Skeletal muscle tissue (tissue), 4 donors: ENCODE data around the gene ESRRB. TPM values are rescaled to one million over a fixed set of nuclear protein-coding genes. Genes with fewer than 3 reads are reported as not detected.

Experiments
- H3K27ac ChIP-seq: one replicate; pipeline ENCODE4 v1.7.0; 2013; ENCODE audit warnings: mild to moderate bottlenecking, low read depth, low read length, inconsistent platforms
- H3K27me3 ChIP-seq, 3 donors: one replicate each; pipeline ENCODE4 v1.7.0; 2013; ENCODE audit warnings: low read length in 3 of 3; ENCODE audit not compliant: control insufficient read depth in 3 of 3, insufficient read depth in 3 of 3
- H3K36me3 ChIP-seq, 3 donors: one replicate each; pipeline ENCODE4 v1.7.0; 2013; ENCODE audit warnings: low read length in 3 of 3; ENCODE audit not compliant: control insufficient read depth in 3 of 3, insufficient read depth in 3 of 3
- H3K4me1 ChIP-seq, 3 donors: one replicate each; pipeline ENCODE4 v1.7.0; 2013; ENCODE audit warnings: low read length in 3 of 3, mild to moderate bottlenecking in 3 of 3; ENCODE audit not compliant: control insufficient read depth in 3 of 3, insufficient read depth in 3 of 3
- H3K4me3 ChIP-seq, 3 donors: one replicate each; pipeline ENCODE4 v1.7.0; 2013; ENCODE audit warnings: low read length in 3 of 3
- H3K9ac ChIP-seq, 3 donors: one replicate each; pipeline ENCODE4 v1.7.0; 2013; ENCODE audit warnings: low read length in 3 of 3, mild to moderate bottlenecking in 3 of 3, moderate library complexity in 2 of 3, low read depth in 1 of 3
- H3K9me3 ChIP-seq, 3 donors: one replicate each; pipeline ENCODE4 v1.7.0; 2013; ENCODE audit warnings: low read length in 3 of 3; ENCODE audit not compliant: control insufficient read depth in 3 of 3
- total RNA-seq: library from RNA; depleted of rRNA; stranded (reverse); fragments of >200 nt; gene quantifications from one replicate; pipeline ENCODE4 v1.2.3, GENCODE V29; 2014
- donor health status: Osteomylitis.

ESRRB gene
- total RNA-seq, 1 donor from 2014 or later, result 1.6 TPM

DNA sequence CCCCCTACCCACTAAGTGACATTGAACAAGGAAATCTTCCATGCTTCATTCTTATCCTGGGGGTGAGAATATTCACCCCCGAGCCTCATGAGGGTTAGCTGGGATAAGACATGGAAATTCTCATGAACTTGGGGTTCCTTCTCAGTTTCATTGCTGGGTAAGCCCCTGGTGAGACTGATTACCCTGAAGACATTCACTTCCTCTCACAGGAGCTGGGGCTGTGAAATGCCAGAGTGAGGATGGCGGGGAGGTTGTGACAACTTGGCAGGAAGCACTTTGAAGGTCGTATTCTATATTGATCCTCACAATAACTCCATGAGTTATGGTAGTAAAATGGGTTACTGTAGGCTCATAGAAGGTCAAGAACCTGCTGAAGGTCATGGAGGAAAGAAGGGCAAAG is 43.5 kb downstream of the ESRRB start:
- Histone ChIP-seq H3K27ac (no peak overlapping the region), H3K9ac (no peak overlapping the region), H3K4me1 (no peaks in the 10 kb centered on the region), H3K36me3 (no peaks in the 10 kb centered on the region), H3K9me3 (no peaks in the 10 kb centered on the region), H3K27me3 (no peaks in the 10 kb centered on the region), H3K4me3 (no peak overlapping the region)

DNA sequence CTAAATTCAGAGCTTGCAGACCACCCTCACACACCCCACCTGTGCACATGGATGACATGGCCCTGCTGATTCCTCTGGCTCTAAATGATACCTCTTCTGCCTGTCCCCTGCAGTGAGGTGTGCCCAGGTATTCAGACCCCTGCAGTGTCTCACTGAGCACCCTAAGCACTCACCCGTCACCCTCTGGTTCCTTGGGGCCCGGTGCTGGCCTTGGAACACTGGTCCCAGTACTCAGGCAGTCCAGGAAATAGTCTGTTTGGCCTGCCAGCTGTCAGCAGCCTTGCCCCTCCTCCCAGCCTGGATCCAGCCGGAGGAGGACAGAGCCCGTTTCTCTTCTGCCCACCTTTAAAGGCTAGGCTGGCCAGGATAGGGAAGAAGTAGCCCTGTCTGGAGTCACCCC is 44.9 kb downstream of the ESRRB start:
- Histone ChIP-seq H3K27me3 (no peaks in the 10 kb centered on the region), H3K27ac (no peak overlapping the region), H3K36me3 (no peaks in the 10 kb centered on the region), H3K4me3 (no peak overlapping the region), H3K4me1 (no peaks in the 10 kb centered on the region), H3K9ac (no peak overlapping the region), H3K9me3 (no peaks in the 10 kb centered on the region)

DNA sequence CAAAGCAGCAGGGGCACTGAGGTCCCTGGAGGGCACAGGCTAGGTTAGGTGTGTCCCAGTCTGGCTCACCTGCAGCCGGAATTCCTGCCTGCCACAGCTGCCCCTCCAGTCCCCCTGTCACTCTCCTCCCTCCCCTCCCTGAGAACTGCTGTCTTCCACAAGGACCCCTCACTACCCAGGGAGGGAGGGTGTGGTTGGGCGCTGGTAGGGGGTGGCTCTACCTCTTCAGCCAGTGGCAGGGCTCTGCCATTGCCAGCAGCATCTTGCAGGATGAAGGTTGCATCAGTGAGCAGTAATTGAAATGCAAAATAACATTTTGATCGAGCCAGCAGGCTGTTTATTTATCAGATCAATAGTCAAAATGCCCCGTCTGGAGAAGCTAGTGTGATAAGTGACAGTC is 45.7 kb downstream of the ESRRB start:
- Histone ChIP-seq H3K27ac (no peak overlapping the region), H3K27me3 (no peaks in the 10 kb centered on the region), H3K4me3 (no peak overlapping the region)

DNA sequence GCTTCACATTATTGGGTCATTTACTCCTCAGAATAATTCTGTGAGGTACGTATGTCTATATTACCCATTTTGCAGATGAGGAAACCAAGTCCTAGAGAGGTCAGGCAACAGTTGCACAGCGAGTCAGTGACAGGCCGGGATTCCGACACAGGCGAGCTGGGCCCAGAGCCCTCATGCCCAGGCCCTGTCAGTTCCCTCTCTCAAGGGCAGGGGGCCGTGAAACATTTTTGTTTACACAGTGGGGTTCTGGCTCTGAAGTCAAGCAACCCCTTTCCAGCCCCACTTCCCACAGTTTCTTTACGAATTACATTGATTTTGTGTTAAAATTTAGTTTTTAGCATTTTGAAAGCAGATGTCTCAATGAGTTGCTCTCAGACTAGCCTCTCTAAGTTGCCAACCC is 46.7 kb downstream of the ESRRB start:
- Histone ChIP-seq H3K4me3 (no peak overlapping the region), H3K4me1 (no peaks in the 10 kb centered on the region), H3K27ac (no peak overlapping the region), H3K9ac (no peak overlapping the region), H3K9me3 (no peaks in the 10 kb centered on the region), H3K36me3 (no peaks in the 10 kb centered on the region), H3K27me3 (no peaks in the 10 kb centered on the region)

More for the DNA sequence above, 45.7 kb downstream of the ESRRB start:
- Histone ChIP-seq H3K36me3 (no peaks in the 10 kb centered on the region), H3K9ac (no peak overlapping the region), H3K4me1 (no peaks in the 10 kb centered on the region), H3K9me3 (no peaks in the 10 kb centered on the region)

DNA sequence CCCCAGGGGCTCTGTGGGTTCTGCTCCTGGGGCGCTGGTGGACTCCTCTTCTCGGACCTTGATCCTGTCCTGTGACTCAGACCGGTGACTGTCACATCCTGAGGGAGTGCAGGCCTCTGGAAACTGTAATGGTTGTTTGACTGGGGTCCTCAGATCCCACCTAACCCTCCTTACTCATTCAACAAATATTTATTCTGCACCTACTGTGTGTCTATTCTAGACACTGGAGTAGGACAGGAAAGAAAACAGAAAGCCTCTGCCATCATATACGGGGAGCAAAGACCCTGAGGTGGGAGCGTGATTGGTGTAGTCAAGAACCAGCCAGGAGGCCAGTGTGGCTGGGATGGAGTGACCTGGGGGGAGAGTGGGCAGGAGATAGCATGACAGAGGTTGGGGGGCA is 47.6 kb downstream of the ESRRB start:
- Histone ChIP-seq H3K4me1 (no peaks in the 10 kb centered on the region), H3K27me3 (no peaks in the 10 kb centered on the region), H3K27ac (no peak overlapping the region), H3K4me3 (no peak overlapping the region), H3K9me3 (no peaks in the 10 kb centered on the region), H3K9ac (no peak overlapping the region), H3K36me3 (no peaks in the 10 kb centered on the region)

DNA sequence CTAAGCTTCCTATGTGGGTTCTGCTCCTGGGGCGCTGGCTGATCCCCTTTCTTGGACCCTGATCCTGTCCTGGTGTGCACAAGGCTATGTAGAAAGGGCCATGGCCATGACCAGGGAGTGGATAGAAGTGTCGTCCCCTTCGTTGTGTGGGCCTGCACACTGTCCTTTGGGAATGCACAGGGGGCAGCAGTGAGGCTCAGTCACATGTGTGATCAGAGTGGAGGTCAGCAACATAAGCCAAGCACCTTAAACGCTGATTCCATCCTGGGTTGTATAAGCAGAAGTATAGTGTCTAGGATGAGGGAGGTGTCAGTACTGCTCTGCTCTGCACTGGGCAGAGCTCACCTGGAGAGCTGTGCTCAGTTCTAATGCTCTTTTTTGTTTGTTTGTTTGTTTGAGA is 48.4 kb downstream of the ESRRB start:
- no peak overlapping the region for H3K9ac ChIP-seq
- H3K4me3 ChIP-seq, result no peak overlapping the region
- H3K36me3 ChIP-seq, result no peaks in the 10 kb centered on the region
- no peaks in the 10 kb centered on the region for H3K4me1 ChIP-seq
- no peak overlapping the region for H3K27ac ChIP-seq
- H3K27me3 ChIP-seq, result no peaks in the 10 kb centered on the region
- no peaks in the 10 kb centered on the region for H3K9me3 ChIP-seq

DNA sequence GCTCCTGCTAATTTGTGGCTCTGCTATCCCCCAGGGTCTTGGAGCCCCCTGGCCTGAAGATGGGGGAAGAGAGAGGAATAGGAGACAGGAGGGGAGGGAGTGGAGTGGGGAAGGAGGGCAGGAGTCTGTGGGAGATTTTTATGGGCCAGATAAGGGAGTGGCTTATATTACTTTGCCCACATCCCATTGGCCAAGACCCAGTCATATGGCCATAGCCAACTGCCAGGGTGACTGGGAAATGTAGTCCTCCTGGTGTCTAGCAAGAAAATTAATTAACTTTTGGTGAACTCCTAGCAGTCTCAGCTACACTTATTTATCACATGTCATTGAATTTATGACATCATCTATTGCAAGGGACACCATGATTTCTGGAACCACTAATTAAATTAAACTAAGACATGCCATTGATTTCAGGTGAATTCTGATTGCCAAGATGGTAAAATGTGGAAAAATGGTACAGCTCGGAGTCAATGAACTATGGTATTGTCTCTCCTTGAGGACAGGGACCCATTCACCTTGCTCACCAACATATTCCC is 50.3 kb downstream of the ESRRB start:
- H3K9ac ChIP-seq, result no peak overlapping the region
- H3K9me3 ChIP-seq, result no peaks in the 10 kb centered on the region
- H3K4me1 ChIP-seq, result no peaks in the 10 kb centered on the region
- no peaks in the 10 kb centered on the region for H3K36me3 ChIP-seq
- no peak overlapping the region for H3K4me3 ChIP-seq
- no peaks in the 10 kb centered on the region for H3K27me3 ChIP-seq
- no peak overlapping the region for H3K27ac ChIP-seq

DNA sequence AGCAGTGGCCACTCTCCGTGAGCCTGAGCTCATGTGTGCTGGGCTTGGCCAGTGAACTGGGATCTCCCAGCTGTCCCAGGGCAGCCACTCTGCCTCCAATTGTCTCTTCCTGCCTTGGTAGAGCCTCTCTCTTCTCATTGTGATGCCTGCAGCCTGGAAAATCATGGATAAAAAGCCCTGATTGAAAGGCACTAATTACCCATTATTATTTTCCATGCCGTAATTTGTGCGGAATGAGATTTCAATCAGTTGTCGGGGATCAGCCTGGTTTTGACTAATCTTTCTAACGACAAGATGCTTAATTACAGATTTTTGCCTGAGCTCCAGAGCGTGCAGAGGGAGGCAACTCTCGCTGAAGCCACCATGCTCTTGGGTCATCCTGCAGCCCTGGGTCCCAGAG is 52.7 kb downstream of the ESRRB start:
- no peak overlapping the region for H3K4me3 ChIP-seq
- H3K27me3 ChIP-seq, result no peaks in the 10 kb centered on the region
- no peak overlapping the region for H3K27ac ChIP-seq
- no peak overlapping the region for H3K9ac ChIP-seq
- no peaks in the 10 kb centered on the region for H3K36me3 ChIP-seq
- H3K4me1 ChIP-seq, result no peaks in the 10 kb centered on the region
- no peaks in the 10 kb centered on the region for H3K9me3 ChIP-seq

DNA sequence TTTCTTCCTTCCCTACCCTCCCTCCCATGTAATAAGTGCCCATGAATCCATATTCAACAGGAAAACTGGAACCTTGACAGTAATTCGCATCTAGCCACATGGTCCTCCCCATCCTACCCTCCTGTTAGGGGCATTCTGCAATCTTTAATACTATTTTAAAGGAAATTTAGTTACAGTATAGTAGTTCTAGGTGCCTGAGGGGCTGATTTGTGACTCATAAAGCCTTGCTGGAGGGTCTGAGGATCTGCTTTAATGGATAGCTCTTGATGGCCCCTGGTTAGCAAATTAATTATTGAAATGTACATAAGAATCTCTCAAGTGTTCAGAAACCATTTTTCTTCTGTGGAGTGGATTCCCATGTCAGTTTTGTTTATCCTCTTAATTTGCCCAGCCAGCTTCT is 54.1 kb downstream of the ESRRB start:
- Histone ChIP-seq H3K36me3 (no peaks in the 10 kb centered on the region), H3K9ac (no peak overlapping the region), H3K27ac (no peak overlapping the region), H3K9me3 (no peaks in the 10 kb centered on the region), H3K4me3 (no peak overlapping the region), H3K27me3 (no peaks in the 10 kb centered on the region), H3K4me1 (no peaks in the 10 kb centered on the region)

DNA sequence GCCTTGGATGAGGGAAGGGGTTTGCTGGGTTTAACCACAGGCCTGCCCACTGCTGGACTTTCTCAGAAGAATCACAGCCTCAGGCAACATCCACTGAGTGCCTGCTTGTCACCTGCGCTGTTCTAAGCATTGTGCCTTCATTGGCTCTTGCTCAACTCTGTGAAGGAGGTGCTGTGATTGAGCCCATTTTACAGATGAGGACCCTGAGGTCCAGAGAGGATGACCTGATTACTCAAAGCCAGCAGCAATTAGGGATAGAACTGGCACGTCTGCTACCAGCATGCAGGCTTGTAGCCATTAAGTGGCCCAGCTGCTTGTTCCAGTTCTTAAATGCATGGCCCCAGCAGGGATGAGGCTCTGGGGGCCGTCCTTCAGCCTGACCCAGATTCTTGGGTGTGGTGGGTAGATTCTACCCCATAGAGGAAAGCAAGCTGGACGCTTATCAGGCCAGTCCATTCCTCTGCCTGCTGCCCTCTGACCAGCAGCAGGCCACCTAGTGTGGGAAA is 54.6 kb downstream of the ESRRB start:
- Histone ChIP-seq H3K4me3 (no peak overlapping the region), H3K9ac (no peak overlapping the region), H3K27ac (no peak overlapping the region), H3K36me3 (no peaks in the 10 kb centered on the region), H3K9me3 (no peaks in the 10 kb centered on the region), H3K4me1 (no peaks in the 10 kb centered on the region), H3K27me3 (no peaks in the 10 kb centered on the region)

DNA sequence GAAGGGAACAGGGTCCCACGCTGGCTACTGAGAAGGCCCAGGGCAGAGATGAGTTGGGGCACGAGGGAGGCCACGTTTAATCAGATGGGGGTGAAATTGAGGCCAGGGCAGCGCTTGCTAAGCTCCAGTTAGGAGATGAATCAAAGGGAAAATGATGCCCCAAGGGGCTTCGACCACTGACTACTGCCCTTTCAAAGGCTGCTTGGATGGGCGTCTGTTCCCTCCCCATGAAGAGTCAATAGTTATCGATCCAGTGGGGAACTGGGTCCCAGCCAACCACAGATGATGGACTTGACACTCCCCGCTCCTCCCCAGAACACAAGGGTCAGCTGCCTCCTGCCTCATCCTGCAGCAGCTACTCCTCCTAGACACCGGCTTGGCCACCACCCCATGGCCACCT is 55.6 kb downstream of the ESRRB start:
- Histone ChIP-seq H3K4me3 (no peak overlapping the region), H3K9ac (no peak overlapping the region), H3K27ac (no peak overlapping the region), H3K9me3 (no peaks in the 10 kb centered on the region), H3K36me3 (no peaks in the 10 kb centered on the region), H3K27me3 (no peaks in the 10 kb centered on the region), H3K4me1 (no peaks in the 10 kb centered on the region)
